ENCODE results near the gene ADSL.

- no peak for TF ChIP-seq CTCF (IDR thresholded peaks at IDR 0.05)
- no peak for TF ChIP-seq POLR2AphosphoS5 (IDR thresholded peaks at IDR 0.05)
- TF ChIP-seq POLR2A (IDR thresholded peaks at IDR 0.05) = no peak
Measured at GRCh38 chr22:40417881-40418280, 71.6 kb downstream of the ADSL start.
